Measurements from ENCODE around the gene CDC14B.
A peak's percentile ranks its signal among the peaks of the same experiment; 100 is the strongest.

Gene CDC14B

GRCh38 chr9:96660692-96661248 lies 41.1 kb upstream of the CDC14B start:
- TF ChIP-seq CTCF (conservative IDR thresholded peaks at IDR 0.05) = no peak
- H3K27ac ChIP-seq = no peak overlapping the region

GRCh38 chr9:96655198-96655851 lies 35.7 kb upstream of the CDC14B start, which contains the start of gene PRXL2C:
PRXL2C (minus strand) TSS chr9:96655317; CDS start chr9:96655281, 36 bp downstream.
- H3K27ac ChIP-seq = peak within 1 kb of the TSS; percentile 92
- TF ChIP-seq CTCF (conservative IDR thresholded peaks at IDR 0.05) = no peak

- peak; percentile 21; the same call in 1 of the 2 replicates for TF ChIP-seq CTCF (conservative IDR thresholded peaks at IDR 0.05)
- peak overlapping the region; percentile 92 for H3K27ac ChIP-seq
These were observed 35.0 kb upstream of the CDC14B start for GRCh38 chr9:96654450-96655197.

- peak; percentile 62 for TF ChIP-seq CTCF (conservative IDR thresholded peaks at IDR 0.05)
These were observed 32.0 kb upstream of the CDC14B start for GRCh38 chr9:96651626-96652025.

GRCh38 chr9:96649620-96650324 lies 30.1 kb upstream of the CDC14B start:
- no peak overlapping the region for H3K27ac ChIP-seq
- TF ChIP-seq CTCF (conservative IDR thresholded peaks at IDR 0.05) = no peak

More at GRCh38 chr9:96651626-96652025, 32.0 kb upstream of the CDC14B start:
- H3K27ac ChIP-seq = no peak overlapping the region

GRCh38 chr9:96646081-96646991 lies 26.7 kb upstream of the CDC14B start:
- no peak overlapping the region for H3K27ac ChIP-seq

More at GRCh38 chr9:96646081-96646991, 26.7 kb upstream of the CDC14B start:
- TF ChIP-seq CTCF (conservative IDR thresholded peaks at IDR 0.05) = no peak
